Activated T-cell treated with anti-CD3 and anti-CD28 coated beads, Interleukin-2, amount 50 U/mL, for 1 hour (primary cell): Measurements from ENCODE around the gene PIK3C3.
"Not testable (repeated sequence)": the region's sequence is repeated elsewhere in the genome, so short reads cannot be mapped to it uniquely, and the experiment has no call there.

Source experiments
- DNase-seq: peaks from one replicate; pipeline ENCODE4 v3.0.0-alpha.2; 2020

The PIK3C3 gene

DNA sequence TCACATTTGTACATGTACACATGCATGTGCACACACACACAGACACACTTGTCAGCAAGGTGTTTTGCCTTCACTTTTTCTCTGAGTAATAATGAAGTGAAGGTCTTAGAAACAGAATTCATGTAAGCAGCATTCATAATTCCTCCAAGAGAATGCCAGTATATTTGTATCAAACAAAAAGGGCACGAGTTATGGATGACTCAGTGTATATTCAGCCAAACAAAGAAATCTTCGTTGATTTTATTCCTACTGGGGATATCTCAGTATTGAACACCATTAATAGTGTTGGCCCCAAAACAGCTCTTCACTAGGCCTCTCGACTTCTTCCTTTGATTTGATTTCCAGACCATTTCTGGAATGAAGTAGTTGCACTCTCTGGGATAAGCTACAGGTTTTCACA, 125.3 kb downstream of the PIK3C3 start:
- DNase-seq = no peak

DNA sequence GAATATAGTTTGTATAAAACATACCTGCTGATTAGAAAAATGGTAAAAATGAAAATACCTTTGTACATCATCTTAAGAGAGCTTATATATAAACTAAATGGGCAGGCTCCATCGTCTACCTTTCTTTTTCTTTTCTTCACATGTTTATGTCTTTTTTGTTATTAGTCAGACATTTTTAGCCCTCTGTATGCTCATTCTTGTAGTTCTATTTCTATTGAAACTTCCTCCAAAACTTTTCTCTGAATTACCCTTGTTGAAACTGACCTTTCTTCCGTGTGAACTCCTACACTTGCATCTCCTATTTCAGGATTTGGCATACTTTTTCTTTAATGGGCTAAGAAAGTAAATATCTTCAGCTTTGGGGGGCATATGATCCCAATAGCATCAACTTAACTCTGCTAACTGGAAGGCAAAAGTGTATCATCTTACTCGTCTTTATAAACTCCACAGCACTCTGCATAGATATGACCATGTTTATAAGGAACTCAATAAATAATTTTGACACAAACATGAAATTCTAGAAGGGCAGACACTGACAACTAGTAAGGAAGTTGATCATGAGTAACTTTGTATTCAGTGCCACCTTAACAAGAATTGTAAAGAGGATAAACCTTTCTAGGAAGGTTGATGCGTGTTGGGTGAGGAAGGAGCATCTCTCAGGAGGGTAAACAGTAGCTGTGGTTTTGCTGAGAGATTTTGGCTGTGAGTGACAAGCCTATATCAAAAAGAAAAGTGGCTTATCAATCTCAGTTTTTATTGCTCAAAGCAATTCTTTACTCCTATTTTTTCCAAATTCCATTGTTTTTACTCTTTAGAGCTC, 127.6 kb downstream of the PIK3C3 start:
- no peak for DNase-seq

DNA sequence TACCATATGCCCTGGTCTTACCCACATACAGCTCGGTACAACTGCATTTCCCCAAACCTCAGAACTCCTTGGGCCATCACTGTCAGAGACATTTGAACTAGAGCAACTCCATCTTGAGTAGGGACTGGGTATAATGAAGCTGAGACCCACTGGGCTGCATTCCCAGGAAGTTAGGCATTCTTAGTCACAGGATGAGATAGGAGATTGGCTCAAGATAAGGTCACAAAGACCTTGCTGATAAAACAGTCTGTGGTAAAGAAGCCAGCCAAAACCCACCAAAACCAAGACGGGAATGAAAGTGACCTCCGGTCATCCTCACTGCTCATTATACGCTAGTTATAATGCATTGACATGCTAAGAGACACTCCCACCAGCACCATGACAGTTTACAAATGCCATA, 131.3 kb downstream of the PIK3C3 start:
- DNase-seq = no peak

DNA sequence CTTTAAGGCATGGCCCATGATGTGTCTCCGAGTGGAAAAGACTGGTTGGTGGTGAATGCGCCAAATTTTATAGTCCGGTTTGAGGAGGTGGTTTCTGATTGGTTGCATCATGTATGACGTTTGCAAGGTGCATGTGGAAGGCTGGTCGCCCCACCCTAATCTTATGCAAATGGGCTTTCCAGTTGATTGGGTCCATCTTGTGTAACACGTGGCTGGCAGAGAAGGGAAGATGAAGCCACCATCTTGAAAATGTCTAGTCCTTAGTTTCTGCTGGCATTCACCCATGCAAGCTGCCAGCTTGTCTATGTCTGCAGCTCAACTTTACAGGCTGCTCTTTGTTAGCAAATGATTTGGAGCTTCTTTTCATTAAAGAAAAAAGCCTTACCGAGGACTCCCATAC, 132.2 kb downstream of the PIK3C3 start:
- no peak for DNase-seq

DNA sequence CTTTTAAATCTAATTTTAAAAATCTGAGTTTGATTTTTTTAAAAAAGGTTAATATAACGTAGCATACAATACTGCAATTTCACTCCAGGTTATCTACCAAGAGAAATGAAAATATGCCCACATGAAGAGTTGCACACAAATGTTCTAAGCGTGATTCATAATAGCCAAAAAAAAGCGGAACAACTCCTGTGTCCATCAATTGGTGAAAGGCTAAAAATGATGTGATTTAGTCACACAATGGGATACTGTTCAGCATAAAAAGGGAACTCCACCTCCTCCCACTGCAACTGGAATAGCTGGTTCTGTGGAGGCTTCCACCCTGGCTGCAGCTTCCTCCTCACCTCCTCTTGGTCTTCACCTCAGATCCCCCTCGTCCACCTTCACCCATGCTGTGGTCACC, 132.8 kb downstream of the PIK3C3 start:
- no peak for DNase-seq

DNA sequence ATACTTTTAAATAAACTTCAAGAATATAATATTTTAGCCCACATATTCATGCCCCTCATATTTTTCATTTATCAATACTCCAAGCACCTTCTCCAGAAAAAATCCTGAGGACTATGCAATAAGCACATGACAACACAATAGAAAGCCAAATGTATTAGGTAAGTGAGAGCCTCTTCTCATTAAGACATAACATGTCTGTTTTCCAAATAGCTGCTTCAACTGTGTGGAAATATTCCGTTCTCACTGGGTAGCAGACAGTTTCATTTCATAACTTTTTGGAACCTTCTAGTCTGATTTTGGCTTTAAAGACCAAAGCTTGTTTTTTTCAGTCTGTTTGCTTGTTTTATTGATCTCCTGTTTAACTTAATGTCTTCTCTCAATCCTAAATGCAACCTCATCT, 137.8 kb downstream of the PIK3C3 start:
- DNase-seq = no peak

DNA sequence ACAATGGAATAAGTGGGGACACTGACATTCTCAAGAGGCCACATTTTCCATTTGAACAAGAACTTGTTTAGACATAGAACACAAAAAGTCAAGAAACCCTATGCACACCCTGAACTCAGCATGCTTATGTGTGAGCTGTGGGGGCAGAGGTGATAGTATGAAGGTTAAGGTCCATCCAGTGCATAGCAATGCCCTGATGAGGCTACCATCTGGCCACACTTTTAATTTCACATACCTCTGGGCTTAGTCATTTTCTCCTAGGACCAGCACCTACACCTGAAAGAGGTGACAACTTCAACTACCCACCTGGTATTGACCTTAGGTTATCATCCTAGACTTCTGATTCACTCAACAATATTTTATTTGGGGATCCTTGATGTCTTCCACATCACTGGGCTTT, 139.8 kb downstream of the PIK3C3 start:
- DNase-seq = no peak

DNA sequence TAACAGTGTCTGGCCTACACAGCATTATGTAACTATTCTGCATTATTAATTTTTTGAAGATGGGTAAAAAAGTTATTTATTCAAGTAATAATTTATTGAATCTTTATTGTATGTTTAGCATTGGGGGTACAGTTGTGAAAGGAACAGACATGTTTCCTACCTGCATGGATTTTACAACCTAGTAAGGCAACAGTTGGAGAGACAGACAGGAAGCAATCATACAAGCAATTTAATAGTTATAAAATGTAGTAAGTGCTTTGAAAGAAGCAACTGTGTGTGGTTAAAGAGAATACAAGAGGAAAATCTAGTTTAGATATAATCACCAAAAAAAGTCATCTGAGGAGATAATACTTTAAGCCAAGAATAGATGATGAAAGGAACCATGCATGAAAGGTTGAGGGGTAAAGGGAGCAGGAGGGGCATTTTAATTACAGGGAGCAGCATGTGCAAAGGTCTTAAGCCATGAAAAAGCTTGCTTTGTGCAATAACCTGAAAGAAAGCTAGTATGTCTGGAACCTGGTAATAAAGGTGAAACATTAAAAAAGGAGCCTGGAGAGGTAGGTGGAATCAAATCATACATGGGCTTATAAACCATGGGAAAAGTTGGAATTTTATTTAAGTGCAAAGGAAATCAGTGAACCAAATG, 140.8 kb downstream of the PIK3C3 start:
- DNase-seq = no peak

DNA sequence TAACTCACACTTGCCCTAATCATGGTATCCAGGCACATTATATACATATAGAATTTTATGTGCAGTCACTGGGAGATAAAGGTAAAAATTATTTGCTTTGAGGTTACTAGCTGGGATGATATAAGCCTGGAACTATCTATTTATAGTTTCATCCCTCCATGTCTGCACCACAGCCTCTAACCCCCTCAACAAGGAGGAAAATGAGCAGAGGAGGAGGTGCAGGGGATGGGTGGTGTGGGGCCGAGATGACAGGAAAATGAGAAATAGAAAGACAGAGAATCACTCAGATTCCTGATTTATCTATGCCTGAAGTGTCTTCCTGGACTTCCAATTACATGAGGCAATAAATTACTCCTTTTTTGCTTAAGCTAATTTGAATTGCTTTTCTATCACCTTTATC, 145.2 kb downstream of the PIK3C3 start:
- no peak for DNase-seq

DNA sequence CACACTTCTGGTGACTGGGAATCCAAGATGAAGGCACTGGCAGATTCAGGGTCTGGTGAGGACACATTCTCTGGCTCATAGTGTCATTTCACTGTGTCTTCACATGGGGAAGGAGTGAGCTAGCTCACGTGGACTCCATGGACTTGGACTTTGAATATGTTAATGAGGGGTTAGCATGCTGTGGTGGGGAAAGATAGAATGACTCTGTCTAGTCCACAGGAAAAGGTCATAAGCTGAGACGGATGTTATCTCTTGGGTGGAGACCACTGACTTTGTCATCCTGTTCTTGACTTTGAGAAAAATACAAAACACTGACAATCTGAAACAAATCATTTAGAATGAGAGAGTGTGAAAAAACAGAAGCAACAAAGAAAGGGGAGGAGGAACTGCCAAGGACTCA, 145.9 kb downstream of the PIK3C3 start:
- no peak for DNase-seq

DNA sequence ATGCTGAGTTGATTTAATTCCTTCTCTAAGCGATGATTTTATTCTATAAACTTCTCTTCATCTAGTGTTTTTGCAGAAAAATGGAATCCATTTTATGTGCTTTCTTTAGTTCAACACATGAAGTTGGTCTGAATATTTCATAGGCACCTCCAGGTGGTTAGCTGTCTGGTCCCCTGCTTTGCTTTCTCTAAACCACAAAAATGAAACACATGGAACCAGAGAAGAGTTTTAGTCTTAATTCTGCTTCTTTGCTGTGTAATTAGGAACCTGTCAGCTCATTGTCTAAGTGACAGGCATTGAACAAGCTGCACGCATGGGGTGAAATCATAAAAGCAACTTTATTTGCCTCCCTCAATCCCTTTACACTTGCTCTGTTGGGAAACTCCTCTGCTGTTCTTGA, 150.4 kb downstream of the PIK3C3 start:
- no peak for DNase-seq

DNA sequence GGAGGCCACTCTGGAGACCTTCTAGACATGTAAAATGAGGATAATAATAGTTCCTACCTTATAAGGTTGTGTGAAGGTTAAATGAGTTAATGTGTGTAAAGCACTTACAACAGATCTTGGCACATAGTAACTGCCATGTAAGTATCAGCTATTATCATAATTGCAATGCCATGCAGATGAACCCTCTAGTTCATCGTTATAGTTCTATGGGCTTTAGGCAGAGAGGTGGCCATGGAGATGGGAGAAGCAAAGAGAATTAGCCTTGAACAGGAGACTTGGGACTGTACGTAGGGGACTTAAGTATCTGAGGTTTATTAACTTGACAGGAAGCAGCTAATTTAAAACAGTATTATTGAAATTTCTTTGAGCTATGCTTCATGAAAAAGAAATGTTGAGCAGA, 151.8 kb downstream of the PIK3C3 start:
- no peak for DNase-seq

DNA sequence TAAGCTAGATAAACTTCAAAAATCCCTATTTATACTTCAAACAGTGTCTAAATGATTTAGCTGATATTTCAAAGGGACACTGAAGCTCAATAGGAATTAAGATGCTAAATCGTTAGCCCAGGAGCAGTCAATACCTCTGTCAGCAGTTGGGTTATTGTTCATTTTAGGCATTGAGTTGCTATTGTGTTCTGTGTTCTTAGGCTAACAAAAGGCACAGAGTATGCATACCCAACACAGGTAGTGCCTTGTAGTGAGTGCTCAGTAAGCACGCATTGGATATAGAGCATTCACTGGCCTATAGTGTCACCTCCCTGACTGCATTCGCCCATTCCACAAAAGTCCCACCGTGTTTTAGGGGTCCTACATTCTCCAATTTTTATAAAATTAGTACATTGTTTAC, 152.3 kb downstream of the PIK3C3 start:
- DNase-seq = no peak

DNA sequence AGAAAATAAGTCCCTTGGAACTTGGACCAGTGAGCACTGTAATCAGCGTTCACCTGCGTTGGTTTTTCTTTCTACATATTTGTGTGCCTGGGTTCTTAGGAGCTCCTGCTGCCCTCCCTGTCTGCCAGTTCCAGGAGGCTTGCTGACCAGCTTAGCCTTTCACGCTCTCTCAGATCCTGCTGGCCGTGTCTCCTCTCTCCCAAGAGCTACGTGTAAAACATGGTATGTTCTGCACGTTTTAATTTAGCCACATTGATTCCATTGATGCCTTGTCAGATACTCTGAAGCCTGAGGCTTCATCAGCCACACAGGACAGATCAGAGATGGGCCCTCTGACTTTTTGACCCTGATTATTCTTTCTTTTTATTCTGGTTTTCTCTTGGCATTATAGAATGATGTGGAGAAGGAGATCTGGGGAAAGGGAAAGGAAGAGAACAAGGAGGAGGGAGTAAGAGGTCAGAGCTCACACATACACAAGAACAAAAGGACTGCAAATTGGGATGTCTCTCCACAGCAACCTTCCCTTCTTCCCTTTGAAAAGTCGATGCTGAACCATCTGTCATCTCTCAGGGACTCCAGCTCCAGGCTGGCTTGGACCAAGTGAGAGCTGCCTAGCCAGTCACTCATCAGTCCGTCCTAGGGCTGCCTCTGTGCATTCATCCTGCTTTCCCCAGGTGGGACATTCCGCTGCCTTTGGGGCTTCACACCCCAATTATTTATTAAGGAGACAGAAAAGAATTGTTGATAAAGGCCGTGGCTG, 152.8 kb downstream of the PIK3C3 start:
- DNase-seq = no peak

DNA sequence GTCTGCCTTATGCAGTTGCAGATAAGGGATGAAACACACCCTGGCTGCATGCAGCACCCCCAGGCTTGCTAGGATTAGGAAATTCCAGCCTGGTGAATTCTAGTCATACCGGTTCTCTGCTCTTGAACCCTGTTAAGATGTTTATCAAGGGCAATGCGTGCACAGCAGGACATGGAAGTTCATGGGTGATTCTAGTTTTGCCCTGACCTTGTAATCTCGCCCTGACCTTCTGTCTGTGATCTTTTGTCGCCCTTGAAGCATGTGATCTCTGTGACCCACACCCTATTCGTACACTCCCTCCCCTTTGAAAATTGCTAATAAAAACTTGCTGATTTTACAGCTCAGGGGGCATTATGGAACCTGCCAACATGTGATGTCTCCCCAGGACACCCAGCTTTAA, 157.1 kb downstream of the PIK3C3 start:
- DNase-seq = not testable (repeated sequence)

DNA sequence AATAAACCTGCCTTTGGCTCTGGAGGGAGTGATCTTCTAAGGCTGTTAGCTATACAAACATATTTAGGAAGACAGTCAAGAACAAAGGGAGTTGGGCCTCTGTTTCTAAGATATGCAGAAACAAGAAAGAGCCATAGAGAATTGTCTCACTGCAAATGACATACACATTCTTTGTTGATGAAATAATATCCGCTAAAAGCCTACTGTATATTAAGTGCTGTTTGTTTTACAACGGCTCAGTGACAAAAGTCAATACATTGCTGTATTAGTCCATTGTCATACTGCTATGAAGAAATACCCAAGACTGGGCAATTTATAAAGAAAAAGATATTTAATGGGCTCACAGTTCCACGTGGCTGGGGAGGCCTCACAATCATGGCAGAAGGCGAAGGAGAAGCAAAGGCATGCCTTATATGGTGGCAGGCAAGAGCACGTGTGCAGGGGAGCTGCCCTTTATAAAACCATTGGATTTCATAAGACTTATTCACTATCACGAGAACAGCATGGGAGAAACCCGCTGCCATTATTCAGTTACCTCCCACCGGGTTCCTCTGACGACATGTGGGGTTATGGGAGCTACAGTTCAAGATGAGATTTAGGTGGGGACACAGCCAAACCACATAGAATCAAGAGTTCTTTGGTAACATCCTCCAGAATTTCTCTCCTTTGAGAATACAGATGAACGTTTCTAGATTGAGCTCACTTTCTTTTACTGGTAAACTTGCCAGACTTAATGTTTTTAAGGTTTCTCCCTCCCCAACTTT, 157.8 kb downstream of the PIK3C3 start:
- DNase-seq = no peak

DNA sequence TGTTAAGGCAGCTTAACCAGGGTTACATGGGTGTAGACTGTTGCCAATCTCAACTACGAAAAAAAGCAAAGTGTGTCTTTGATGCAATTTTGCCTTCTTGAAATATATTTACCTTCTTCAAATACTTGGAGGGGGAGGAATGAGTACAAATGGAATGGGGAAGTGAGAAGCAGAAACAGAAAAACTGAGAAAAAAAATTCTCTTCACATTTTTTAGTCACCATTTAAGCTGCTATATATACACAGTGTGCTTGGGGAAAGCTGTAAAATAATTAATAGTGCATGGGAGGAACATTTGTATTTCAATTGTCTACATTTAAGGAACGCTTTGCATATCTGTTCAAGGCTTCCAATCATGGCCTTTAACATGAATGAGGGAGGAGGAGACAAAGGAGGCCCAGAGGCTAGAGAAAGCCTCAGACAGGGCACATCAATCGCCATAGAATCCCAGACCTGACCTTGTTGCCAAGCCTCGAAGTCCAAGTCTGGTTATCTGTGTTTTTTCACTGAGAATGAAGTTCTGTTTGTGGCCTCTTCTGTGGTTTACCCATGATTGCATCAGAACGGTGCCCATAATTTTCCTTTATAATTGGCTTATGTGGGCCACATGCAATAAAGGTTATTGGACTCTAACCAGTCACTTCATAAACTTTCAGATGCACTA, 158.6 kb downstream of the PIK3C3 start:
- no peak for DNase-seq

DNA sequence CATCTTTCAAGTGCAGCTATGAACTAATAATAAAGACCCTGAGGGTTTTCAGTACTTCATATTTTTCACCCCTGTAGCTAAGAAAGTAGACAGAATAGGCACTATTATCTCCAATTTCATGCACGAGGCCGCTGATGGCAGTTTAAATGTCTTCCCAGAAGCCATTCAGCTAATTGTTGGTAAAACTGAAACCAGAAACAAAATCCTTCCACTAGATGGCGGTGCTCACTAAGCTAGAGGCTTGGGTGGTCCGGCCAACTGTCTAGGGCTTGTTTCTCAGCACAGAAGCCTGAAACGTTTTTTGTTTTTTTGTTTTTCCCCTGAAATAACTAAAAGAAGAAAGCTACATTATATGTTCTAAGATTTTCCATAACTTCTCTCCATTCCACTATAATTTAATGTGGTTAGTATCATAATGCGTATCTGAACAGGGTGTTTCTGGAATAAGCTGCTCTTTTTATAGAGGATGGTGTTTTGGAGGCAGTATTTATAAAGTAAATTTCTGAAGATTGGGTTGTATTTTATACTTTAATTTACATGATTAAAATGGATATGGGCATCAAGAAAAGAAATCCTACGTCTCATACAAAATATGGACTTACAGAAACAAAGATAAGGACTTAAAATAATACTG, 159.4 kb downstream of the PIK3C3 start:
- DNase-seq = peak; percentile 25

DNA sequence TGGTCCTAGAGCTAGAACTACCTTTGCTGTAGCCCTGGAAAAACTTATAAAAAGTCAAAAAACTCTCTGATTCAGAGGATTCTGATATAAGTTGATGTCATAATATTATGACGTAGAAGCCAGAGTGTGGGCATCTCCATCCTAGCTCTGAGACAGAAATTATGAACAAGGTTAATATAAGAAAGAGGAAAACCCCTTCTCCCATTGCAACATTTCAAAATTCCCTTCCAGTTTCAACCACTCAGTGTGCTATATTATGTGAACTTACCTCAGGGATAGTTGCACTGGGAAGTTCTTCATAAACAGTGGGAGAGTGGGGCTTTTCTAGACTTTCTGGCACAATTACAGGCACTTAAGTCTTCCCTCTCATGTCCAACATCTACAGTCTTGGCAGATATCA, 171.6 kb downstream of the PIK3C3 start:
- no peak for DNase-seq

DNA sequence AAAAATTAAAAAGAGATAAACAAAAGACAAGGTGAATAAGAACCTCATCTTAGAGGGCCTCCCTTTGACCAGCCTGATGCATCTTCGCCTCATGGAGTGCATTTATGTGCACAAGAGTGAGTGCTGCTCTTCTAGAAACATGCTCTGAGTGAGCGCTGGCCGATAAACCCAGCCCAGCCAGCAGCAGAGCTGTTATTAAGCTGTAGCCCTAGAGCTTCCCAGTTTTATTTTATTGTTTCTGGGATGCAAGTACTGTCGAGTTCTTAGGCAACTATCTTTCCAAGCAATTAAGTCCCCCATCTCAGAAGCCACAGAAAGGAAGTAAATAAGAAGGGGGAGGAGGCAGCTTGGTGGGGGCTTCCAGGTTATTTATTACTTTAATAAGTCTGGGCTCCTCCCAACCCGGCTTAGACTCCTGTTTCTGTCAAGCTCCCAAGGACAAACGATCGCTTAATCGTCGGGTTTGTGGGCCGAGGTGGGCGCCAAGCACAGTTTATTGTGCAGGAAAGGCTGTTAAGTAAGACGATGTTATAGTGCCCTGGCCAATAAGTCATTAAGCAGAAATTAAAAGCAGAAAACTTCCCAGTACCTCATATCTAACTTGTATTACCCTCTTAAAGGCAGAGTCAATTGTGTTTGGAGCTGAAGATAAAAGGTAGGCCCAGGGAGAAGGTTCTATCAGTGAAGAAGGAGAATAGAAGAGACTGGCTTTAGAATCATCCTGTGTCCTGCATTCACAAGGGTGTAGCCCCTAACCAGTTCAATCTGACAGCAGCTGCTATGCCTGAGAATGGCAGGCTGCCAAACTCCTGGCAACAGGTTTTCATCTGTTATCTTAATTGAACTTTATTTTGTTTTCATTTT, 176.3 kb downstream of the PIK3C3 start:
- DNase-seq = no peak

DNA sequence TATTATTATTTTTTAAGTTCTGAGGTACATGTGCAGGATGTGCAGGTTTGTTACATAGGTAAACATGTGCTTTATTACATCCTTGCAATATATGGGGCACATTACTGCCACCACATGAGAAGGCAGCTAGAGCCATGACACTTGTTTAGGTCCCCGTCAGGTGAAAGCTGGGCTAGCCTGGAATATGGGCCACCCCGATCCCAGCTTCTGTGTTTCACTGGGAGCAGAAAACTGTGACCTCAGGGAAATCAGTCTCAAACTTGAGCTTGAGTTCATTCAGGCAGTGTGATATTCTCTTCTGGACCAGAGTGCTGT, 176.9 kb downstream of the PIK3C3 start:
- DNase-seq = no peak
